GM21528 (cell line): ENCODE results near the gene GPR45.

Experiments used
- ATAC-seq: cut with Tn5 transposase; IDR thresholded peaks from one replicate; pipeline ENCODE4 v1.9.1; 2021; ENCODE audit warnings: mild to moderate bottlenecking, moderate library complexity; ENCODE audit not compliant: unreplicated experiment, low FRiP score

Gene GPR45, protein sequence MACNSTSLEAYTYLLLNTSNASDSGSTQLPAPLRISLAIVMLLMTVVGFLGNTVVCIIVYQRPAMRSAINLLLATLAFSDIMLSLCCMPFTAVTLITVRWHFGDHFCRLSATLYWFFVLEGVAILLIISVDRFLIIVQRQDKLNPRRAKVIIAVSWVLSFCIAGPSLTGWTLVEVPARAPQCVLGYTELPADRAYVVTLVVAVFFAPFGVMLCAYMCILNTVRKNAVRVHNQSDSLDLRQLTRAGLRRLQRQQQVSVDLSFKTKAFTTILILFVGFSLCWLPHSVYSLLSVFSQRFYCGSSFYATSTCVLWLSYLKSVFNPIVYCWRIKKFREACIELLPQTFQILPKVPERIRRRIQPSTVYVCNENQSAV

DNA sequence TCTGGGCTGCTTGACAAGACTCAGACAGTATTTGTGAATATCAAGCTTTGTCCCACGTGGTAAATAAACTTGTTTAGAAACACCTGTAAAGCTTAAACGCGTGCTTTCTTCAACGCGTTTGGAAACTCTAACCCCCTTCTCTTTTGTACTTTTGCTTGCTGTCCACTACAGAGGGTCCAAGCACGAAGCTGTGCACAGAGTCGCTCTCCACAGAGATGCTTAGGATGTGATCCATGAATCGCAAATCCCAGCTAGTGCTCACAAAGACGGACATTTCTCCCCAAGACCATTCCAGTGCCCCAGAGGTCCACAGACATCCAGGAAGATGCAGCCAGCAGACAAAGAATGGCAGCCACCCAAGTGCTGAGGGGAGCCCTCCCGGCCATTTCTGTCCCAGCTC, at the start of gene GPR45:
Gene GPR45 (plus strand): TSS at position 301 of the 400 bp plus-strand sequence. CDS start 116 bp downstream, outside the sequence.
- no peak for ATAC-seq

DNA sequence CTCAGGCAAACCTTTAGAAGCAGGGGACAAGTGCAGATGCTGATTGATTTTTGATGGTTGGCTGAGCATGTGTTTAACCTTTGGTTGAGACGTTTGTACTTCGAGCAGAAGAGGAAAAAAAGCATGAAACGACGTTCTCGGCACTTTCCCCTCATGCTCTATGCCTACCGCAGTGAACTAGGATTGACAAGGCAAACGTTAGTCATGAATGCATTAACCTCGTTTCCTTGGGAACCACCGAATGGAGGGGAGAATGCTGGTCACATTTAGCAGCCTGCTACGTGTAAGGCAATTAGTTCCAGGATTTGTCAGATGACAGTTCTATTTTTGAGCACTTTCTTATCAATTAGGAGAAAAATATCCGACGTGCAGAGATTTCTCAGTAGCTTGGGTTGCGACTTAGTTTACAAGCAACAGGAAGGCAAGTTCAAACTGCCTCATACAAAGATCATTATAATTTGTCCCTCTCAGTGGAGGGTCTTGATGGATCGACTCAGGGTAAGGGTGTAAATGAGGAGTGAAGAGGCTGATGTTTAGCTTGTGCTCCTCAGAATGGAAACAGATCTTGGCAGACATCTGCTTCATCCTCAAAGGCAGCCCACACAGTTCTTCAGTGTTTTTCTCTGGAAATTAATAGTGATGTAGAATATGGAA, 47.4 kb upstream of the GPR45 start:
- ATAC-seq = no peak

DNA sequence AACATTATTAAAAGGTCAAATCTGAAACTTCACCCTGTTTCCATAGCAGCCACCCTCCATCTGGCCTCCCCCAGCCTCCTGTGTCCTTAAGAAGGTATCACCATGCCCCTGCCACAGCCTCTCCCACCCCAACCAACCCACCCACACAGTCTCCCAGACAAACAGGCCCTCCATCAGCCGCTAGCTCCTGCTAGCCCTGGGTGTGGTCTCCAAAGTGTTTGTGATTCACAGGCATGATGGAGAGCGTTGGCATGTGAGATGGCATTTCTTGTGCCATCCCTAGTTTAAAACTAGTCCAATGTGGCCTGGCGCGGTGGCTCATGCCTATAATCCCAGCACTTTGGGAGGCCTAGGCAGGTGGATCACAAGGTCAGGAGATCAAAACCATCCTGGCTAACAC, 44.9 kb upstream of the GPR45 start:
- no peak for ATAC-seq

- ATAC-seq = no peak
Measured at GRCh38 chr2:105215586-105216192, 25.9 kb upstream of the GPR45 start.

DNA sequence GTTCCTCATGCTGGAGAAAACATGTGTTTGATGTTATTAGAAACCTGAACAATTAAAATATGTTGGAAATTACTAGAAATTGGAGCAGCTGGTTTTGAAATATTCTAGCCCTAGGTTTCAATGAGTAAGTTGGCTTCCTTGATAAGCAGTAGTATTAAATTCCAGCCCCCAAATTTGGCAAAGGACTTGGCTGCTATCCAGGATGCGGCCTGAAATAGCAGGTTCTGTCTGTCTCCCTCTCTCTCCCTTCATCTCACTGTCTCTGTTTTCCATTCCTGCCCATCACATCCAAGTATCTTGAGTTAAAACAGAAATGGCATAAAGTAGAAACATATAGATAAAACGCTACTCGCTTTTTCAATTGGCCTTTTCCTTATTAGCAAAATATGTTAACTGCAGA, 20.9 kb upstream of the GPR45 start:
- ATAC-seq = no peak

GRCh38 chr2:105224444-105224843, 17.1 kb upstream of the GPR45 start:
- no peak for ATAC-seq

- no peak for ATAC-seq
Measured at GRCh38 chr2:105231232-105231619, 10.3 kb upstream of the GPR45 start.

GRCh38 chr2:105235388-105236059, 6.0 kb upstream of the GPR45 start:
- ATAC-seq = peak; percentile 54

- ATAC-seq = no peak
Measured at GRCh38 chr2:105236060-105236424, 5.5 kb upstream of the GPR45 start.

DNA sequence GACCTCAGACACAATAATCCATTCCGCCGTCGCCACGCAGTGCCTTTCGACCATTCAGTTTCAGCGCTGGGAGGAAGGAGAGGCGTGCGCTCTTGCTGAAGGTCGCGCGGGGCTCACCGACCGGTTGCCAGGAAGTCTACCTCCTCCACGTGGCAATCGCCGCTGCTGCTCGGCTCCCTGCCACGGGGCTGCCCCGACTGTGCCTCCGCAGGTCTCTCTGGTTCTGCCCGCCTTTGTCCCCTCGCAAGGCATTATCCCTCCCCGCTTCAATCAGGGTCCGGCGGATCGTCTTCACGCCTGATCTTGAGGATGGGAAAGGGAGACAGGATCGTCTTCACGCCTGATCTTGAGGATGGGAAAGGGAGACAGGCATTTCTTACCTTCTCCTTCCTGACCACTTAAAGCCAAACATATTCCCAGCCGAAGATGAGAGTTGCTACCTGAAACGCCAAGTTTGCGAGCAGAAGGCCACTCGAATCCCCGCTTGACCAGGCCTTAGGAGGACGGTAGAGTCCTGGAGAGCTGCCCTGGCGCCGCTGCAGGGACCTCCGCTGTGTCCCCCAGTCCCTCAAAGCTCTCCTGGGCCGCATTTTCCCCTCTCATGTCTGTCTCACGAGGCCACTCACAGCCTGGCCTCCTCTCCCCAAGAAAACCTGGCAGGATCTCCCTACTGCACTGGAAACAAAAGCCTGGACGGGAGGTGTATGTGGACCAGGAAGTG, 4.3 kb upstream of the GPR45 start:
- no peak for ATAC-seq

GRCh38 chr2:105238664-105239240, 2.8 kb upstream of the GPR45 start:
- ATAC-seq = no peak

DNA sequence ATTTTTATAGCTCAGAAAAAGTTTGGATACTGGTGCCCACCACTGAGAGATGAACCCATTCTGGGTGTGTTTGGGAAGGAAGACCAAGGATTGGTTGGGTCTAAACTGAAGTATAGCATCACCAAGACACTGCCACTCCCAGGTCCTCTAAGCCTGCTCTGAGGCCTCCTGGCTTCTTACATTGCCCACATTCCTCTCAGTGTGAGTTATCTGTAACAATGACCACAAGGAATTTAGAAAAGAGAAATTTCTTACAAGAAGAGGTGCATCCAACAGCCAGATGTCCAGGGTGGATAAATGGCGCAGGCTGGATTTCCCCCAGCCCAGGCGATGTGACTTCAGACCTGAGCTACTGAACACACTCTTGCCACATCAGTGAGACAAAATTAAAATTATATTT, 1.6 kb upstream of the GPR45 start:
- ATAC-seq = no peak

GRCh38 chr2:105242286-105242993, 897 bp downstream of the GPR45 start:
- ATAC-seq = no peak

GRCh38 chr2:105243961-105244360, 2.4 kb downstream of the GPR45 start:
- no peak for ATAC-seq

- ATAC-seq = no peak
Measured at GRCh38 chr2:105244451-105244850, 2.9 kb downstream of the GPR45 start.

DNA sequence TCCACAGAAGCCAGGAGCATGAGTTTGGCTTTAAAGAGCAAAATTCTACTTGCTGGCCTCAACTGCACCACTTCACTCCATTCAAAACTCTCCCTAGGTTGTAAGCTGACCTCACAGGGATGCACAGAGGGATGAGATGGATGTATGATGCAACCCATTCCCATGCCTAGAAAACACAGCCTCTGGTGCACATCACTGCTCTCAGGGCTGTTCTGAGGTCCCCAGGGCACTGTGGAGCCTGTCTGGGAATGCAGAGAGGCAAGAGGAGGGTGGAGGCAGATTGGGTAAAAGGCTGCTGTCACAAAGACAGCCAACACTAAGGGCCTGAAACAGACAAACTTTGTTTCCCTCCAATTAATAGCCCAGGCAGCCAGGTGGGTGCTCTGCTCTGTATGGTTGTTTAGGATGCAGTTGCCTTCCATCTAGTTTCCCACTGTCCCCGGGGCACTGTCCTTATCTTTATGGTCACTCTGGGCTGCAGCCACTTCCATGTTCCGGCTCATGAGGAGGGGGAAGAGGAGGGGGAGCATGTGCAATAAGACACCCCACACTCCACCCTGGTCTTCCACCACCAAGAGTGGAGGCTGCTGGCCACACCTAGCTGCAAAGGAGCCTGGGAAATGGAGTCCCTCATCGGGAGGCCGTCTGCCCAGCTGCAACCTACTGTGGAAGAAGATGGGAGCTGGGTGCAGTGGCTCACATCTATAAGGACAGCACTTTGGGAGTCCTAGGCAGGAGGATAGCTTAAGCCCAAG, 7.0 kb downstream of the GPR45 start:
- no peak for ATAC-seq

- no peak for ATAC-seq
Measured at GRCh38 chr2:105249181-105249580, 7.6 kb downstream of the GPR45 start.

DNA sequence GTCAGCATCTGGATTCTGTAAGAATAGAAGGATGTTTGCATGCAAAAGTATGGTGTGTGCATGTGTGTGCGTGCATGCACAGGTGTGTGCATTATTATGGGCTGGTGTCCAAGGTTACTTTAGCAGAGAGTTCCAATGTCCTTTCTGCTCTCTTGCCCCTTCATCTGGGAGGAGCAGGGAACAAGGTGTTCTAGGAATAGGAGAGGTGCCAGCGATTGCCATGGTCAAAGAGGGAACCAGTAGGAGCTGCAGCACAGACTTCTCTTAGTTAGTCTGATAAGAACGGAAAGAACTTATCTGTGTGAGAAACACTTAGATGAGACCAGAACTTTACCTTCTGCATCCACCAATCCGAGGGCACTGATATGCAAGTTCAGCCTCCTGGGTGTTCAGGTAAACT, 8.3 kb downstream of the GPR45 start:
- ATAC-seq = no peak
